ENCODE data around the gene PARVG. TPM values are rescaled to one million over a fixed set of nuclear protein-coding genes. Genes with fewer than 3 reads are reported as not detected.

Gene PARVG
- total RNA-seq, 2 experiments from 2014 or later: 58.5 to 59.5 TPM

DNA sequence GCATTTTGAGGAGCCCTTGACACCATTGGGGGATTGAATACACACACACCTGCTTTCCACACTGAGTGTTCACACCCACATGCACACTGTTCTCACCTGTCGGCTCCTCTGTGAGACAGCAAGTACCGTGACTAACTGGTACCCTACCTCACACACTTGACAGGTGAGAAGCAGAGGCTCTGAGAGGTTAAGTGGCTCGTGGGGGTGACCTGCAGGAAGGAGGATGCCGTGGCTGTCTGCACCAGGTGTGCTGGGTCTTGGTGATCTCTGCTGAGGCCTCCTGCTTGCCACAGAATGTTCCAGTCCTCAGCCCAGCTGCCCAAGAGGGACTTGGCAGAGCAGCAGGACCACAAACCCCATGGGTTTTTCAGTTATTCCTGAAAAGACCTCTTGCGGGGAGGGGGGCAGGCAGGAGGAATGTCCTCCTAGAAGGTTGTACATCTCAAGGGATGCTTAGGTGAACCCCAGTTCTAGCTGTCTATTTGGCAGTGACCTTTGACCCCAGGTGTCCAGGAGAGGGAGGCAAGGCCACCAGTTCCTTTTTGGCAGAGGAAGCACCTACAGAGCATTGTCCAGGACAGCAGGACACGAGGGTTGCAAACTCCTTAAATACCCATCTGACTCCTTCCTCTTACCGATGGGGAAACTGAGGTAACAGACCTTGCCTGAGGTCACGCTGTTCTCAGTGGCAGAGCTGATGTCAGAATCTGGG lies 66.0 kb downstream of the PARVG start:
- Mint-ChIP-seq H3K9me3 (peaks cover 12% of the 10 kb centered on the region), H3K36me3 (no peaks in the 10 kb centered on the region), H3K4me3 (no peak overlapping the region), H3K4me1 (ENCODE audit: low read depth) (no peaks in the 10 kb centered on the region), H3K27me3 (peaks cover 32% of the 10 kb centered on the region), H3K27ac (no peak overlapping the region)
- ChIA-PET CTCF (no interaction called here), POLR2A (no interaction called here)
- intact Hi-C loops (cut with micrococcal nuclease): no loop called here
- peak; percentile 5 for DNase-seq

DNA sequence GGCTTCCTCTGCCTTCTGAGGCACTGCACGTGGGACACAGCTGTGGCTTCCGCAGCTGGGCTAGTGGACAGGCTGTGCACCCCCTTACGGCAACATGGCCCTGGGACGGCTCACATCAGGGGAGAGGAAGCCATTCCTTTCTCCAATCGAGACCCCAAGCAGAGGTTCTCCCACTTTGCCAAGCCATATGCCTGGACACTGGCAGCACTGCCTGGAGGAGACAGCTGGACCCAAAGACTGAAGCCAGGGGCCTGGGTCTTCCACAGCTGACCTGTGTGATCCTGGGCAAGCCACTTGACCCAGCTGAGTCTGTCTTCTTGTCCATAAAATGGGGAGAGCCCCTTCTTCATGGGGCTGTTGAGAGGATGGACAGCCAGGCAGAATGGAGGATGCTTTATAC lies 66.6 kb downstream of the PARVG start:
- H3K27me3 Mint-ChIP-seq: peaks cover 27% of the 10 kb centered on the region

DNA sequence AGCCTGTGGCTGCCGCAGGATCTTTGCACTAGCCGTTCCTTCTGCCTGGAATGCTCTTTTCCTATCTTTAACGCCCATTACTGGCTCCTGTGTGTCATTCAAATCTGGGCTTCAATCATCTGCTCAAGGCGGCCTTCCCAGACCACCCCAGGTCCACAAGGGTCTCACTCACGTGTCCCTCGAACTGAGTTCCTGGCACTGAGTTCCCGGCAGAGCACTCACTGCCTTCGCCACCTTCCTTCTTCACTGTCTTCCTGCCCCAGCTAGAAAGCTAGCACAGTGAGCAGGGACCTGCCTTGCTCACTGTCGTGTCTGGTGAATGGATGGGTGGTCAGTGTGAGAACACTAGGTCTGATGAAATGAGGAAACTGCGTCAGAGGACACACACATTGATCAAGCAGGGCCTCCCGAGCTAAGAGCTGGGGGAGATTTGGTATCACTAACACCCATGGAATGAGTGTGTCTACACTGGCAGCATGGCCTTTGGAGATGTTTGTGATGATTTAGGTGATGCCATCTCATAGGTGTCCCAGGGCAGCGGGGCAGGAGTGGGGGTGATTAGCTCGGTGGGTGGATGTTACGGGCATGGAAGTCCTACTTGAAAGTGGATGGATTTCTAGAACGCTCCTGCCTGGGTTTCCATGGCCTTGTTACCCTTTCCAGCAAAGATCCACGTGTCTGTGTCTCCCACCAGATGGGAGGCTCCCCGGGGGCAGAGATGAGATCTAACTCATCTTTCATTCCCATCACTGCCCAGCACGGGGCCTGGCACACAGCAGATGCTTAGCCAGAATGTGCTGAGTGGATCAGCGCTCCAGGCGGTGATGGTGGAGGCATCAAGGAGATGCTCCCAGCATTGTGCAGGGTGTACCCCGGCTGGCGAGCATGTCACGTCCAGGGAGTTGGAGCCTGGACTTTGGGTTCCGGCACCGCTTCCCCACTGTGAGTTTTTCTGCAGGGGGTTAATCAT lies 67.5 kb downstream of the PARVG start:
- Mint-ChIP-seq H3K4me1 (ENCODE audit: low read depth) (no peaks in the 10 kb centered on the region), H3K4me3 (no peak overlapping the region), H3K27ac (no peak overlapping the region), H3K9me3 (peaks cover 12% of the 10 kb centered on the region), H3K27me3 (peaks cover 26% of the 10 kb centered on the region), H3K36me3 (no peaks in the 10 kb centered on the region)
- intact Hi-C loops (cut with micrococcal nuclease): no loop called here
- CTCF ChIA-PET: no interaction called here
- POLR2A ChIA-PET: no interaction called here
- DNase-seq: peak; percentile 5

More for the DNA sequence above, 66.6 kb downstream of the PARVG start:
- H3K36me3 Mint-ChIP-seq: no peaks in the 10 kb centered on the region
- peaks cover 12% of the 10 kb centered on the region for H3K9me3 Mint-ChIP-seq
- no peak overlapping the region for H3K27ac Mint-ChIP-seq
- no peak overlapping the region for H3K4me3 Mint-ChIP-seq
- no peaks in the 10 kb centered on the region for H3K4me1 Mint-ChIP-seq (ENCODE audit: low read depth)
- intact Hi-C loops (cut with micrococcal nuclease): no loop called here
- no peak for DNase-seq
- POLR2A ChIA-PET: no interaction called here
- CTCF ChIA-PET: no interaction called here

DNA sequence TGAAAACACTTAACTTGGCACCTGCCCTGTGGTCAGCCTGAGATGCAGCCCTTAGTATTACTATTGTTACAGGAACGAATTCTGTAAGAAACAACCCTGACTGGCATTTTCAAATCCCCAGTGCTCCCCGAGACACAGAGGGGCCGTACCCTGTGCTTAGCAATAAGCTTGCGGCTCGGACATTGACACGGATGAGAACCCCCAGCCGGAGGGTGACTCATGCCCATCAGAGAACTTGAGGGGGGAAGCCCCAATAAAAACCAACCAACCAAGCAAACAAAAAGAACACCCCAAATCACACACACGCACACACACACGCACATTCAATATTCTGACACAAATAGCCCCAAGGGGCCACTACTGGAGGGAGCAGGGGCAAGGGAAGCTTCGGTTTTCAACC lies 68.2 kb downstream of the PARVG start:
- H3K36me3 Mint-ChIP-seq: no peaks in the 10 kb centered on the region
- H3K9me3 Mint-ChIP-seq: peaks cover 12% of the 10 kb centered on the region
- no peaks in the 10 kb centered on the region for H3K4me1 Mint-ChIP-seq (ENCODE audit: low read depth)
- ChIA-PET CTCF (no interaction called here), POLR2A (no interaction called here)
- no peak overlapping the region for H3K27ac Mint-ChIP-seq
- no peak overlapping the region for H3K4me3 Mint-ChIP-seq
- peak; percentile 3 for DNase-seq
- intact Hi-C loops (cut with micrococcal nuclease): no loop called here
- H3K27me3 Mint-ChIP-seq: peaks cover 22% of the 10 kb centered on the region

DNA sequence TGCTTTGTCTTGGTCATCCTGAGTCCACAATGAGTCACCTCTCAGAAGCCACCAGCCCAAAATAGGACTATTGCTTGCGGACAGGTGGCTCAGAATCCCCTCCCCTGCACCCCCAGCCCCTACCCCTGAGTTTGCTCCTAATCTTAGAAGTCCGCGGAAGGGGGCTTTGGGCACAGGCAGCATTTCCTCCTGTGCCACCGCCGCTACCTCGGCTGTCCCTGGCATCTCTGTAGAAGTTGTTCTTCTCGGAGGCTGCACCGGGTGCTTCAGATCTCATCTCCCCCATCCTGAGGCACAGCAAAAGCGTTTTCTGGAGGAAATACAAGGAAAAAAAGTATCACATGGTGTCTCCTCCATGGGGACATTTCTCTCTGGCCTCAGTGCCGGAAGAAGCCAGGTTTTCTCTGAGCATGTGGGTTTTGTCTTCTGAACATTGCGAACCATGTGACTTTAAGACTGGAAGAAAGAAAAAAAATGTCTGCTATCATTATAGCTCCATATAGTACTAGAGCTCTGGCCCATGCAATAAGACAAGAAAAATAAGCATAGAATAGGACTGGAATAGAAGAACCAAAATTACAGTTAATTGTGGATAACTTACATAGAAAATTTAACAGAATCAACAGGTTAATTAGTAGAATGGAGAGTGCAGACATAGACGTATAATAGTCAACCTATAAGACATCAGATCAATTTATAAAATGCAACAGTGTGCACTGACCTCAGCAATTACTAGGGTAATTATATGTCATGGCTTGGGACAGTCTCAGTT lies 68.8 kb downstream of the PARVG start:
- Mint-ChIP-seq H3K4me3 (no peak overlapping the region), H3K4me1 (ENCODE audit: low read depth) (no peaks in the 10 kb centered on the region), H3K27me3 (peaks cover 17% of the 10 kb centered on the region), H3K27ac (no peak overlapping the region), H3K36me3 (no peaks in the 10 kb centered on the region), H3K9me3 (peaks cover 12% of the 10 kb centered on the region)
- POLR2A ChIA-PET: no interaction called here
- DNase-seq: no peak
- intact Hi-C loops (cut with micrococcal nuclease): no loop called here
- CTCF ChIA-PET: no interaction called here

DNA sequence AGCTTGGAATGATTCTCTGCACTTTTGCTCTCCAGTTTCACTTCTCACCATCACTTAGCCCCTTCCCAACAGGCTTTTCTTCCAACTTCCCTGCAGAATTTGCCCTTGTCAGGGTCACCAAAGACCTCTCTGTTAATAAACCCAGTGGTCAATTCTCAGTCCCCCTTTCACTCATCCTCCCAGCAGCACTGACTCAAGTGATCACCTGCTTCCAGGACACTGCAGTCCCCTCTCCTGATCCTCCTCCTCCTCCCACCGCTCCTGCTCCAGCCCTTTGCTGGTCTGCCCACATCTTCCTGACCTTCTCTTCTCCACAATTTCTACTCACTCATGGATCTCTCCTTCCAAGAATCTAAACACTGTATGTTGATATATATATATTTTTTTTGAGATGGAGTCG lies 74.1 kb downstream of the PARVG start:
- no peaks in the 10 kb centered on the region for H3K36me3 Mint-ChIP-seq
- ChIA-PET CTCF (no interaction called here), POLR2A (no interaction called here)
- H3K9me3 Mint-ChIP-seq: peaks cover 8% of the 10 kb centered on the region
- H3K4me3 Mint-ChIP-seq: no peak overlapping the region
- no peak overlapping the region for H3K27ac Mint-ChIP-seq
- no peak for DNase-seq
- H3K4me1 Mint-ChIP-seq (ENCODE audit: low read depth): no peaks in the 10 kb centered on the region
- peaks cover 15% of the 10 kb centered on the region for H3K27me3 Mint-ChIP-seq
- intact Hi-C loops (cut with micrococcal nuclease): no loop called here

DNA sequence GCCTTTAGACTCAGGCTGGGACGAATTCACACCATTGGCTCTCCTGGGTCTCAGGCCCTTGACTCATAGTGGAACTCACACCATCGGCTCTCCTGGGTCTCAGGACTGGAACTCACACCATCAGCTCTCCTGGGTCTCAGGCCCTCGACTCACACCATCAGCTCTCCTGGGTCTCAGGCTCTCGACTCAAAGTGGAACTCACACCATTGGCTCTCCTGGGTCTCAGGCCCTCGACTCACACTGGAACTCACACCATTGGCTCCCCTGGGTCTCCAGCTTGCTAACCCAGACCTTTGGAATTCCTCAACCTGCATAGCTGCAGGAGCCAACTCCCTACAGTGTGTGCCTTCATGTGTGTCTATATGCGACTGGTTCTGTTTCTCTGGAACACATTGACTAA lies 75.4 kb downstream of the PARVG start:
- peaks cover 15% of the 10 kb centered on the region for H3K27me3 Mint-ChIP-seq
- ChIA-PET CTCF (interaction anchor here (0.7 kb wide), 1 partner anchor 87 kb away, joined by 3 read pairs; no protein-coding TSS in a partner anchor), POLR2A (no interaction called here)
- no peak for DNase-seq
- H3K27ac Mint-ChIP-seq: no peak overlapping the region
- H3K9me3 Mint-ChIP-seq: no peaks in the 10 kb centered on the region
- no peaks in the 10 kb centered on the region for H3K36me3 Mint-ChIP-seq
- no peaks in the 10 kb centered on the region for H3K4me1 Mint-ChIP-seq (ENCODE audit: low read depth)
- intact Hi-C loops (cut with micrococcal nuclease): no loop called here
- H3K4me3 Mint-ChIP-seq: no peak overlapping the region

DNA sequence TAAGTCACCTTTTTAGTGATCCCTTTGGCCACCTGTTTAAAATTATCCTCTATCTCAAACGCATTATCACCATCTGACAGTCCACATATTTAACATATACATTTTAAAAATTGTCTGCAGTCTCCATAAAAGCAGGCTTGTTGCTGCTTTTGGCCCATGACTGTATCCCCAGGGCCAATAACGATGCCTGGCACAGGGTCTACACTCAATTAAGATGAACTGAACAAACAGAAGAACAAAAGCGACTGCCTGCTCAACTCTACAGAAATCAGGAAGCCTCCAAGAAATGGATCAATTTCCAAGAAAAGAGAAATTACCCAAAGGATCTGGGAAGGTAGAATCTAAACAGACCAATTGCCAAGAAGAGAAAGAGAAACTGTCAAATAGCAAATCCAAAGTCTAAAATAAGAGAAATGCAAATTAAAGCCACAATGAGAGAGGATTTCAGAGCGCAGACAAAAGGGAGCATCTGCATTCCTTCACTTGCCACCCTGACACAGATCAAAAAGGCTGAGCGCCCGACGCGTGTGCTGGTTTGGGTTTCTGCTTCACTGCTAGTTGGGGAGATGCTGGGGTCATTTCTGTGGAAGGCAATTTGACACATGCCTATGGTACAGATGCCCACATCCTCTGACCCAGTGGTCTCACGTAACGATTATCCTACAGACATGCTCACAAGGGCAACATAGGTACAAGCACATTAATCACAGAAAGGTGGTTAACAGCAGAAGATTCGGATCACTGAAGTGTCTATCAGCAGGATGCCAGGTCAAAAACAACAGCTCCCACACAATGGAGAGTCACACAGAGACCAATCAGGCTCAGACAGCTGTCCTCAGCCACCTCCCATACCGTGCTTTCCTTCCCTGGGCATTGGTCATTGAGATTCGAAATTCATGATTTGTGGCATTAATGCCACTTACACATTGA lies 76.1 kb downstream of the PARVG start:
- intact Hi-C loops (cut with micrococcal nuclease): no loop called here
- ChIA-PET POLR2A (no interaction called here), CTCF (interaction anchor here (0.7 kb wide), 1 partner anchor 88 kb away, joined by 3 read pairs; no protein-coding TSS in a partner anchor)
- H3K27ac Mint-ChIP-seq: no peak overlapping the region
- H3K4me3 Mint-ChIP-seq: no peak overlapping the region
- no peaks in the 10 kb centered on the region for H3K9me3 Mint-ChIP-seq
- DNase-seq: peak; percentile 2
- peaks cover 15% of the 10 kb centered on the region for H3K27me3 Mint-ChIP-seq
- H3K4me1 Mint-ChIP-seq (ENCODE audit: low read depth): no peaks in the 10 kb centered on the region
- no peaks in the 10 kb centered on the region for H3K36me3 Mint-ChIP-seq

Other genes with a start within 250 kb of the PARVG start
- gene SAMM50, start 225.5 kb upstream of the PARVG start, total RNA-seq: 10 to 100 TPM; 41.9 to 42.9 TPM
- 10 to 100 TPM; 77.8 to 82.8 TPM for gene PARVB, start 156.6 kb upstream of the PARVG start, total RNA-seq
- not detected for gene SHISAL1, start 132.0 kb downstream of the PARVG start, total RNA-seq